Measurements from ENCODE around the gene ANGPTL5. TPM values are rescaled to one million over a fixed set of nuclear protein-coding genes. Genes with fewer than 3 reads are reported as not detected.

Gene ANGPTL5
- total RNA-seq, 1 donor from 2014 or later, result 1.3 TPM

GRCh38 chr11:101872171-101872882, 44.0 kb downstream of the ANGPTL5 start:
- no peak for TF ChIP-seq CTCF (IDR thresholded peaks at IDR 0.05; ENCODE audit: borderline replicate concordance)
- H3K4me3 ChIP-seq, result no peak overlapping the region
- H3K4me1 ChIP-seq, result no peaks in the 10 kb centered on the region
- no peaks in the 10 kb centered on the region for H3K36me3 ChIP-seq
- H3K9me3 ChIP-seq (replicated peaks), result peaks cover 11% of the 10 kb centered on the region
- no peak overlapping the region for H3K27ac ChIP-seq (replicated peaks)
- DNase-seq, result no peak
- no peaks in the 10 kb centered on the region for H3K27me3 ChIP-seq (ENCODE audit: low read depth)
- intact Hi-C loops (cut with micrococcal nuclease), result no loop called here

- Histone ChIP-seq H3K9me3 (replicated peaks) (peaks cover 4% of the 10 kb centered on the region), H3K4me3 (no peak overlapping the region), H3K27me3 (ENCODE audit: low read depth) (no peaks in the 10 kb centered on the region), H3K36me3 (no peaks in the 10 kb centered on the region), H3K4me1 (no peaks in the 10 kb centered on the region), H3K27ac (replicated peaks) (no peak overlapping the region)
- no peak for TF ChIP-seq CTCF (IDR thresholded peaks at IDR 0.05; ENCODE audit: borderline replicate concordance)
- DNase-seq, result no peak
- intact Hi-C loops (cut with micrococcal nuclease), result no loop called here
Observed at GRCh38 chr11:101870510-101870909, 45.8 kb downstream of the ANGPTL5 start.

- Histone ChIP-seq H3K9me3 (replicated peaks) (peaks cover 6% of the 10 kb centered on the region), H3K4me1 (no peaks in the 10 kb centered on the region), H3K4me3 (no peak overlapping the region), H3K36me3 (no peaks in the 10 kb centered on the region), H3K27me3 (ENCODE audit: low read depth) (no peaks in the 10 kb centered on the region), H3K27ac (replicated peaks) (no peak overlapping the region)
- DNase-seq, result no peak
- no peak for TF ChIP-seq CTCF (IDR thresholded peaks at IDR 0.05; ENCODE audit: borderline replicate concordance)
- intact Hi-C loops (cut with micrococcal nuclease), result loop anchor here (10.0 kb wide), 1 partner anchor 107 kb away; no protein-coding TSS in a partner anchor
Observed at GRCh38 chr11:101867951-101868350, 48.4 kb downstream of the ANGPTL5 start.

- intact Hi-C loops (cut with micrococcal nuclease), result loop anchor here (10.0 kb wide), 1 partner anchor 108 kb away; no protein-coding TSS in a partner anchor
- Histone ChIP-seq H3K36me3 (no peaks in the 10 kb centered on the region), H3K9me3 (replicated peaks) (peaks cover 6% of the 10 kb centered on the region), H3K27me3 (ENCODE audit: low read depth) (no peaks in the 10 kb centered on the region), H3K4me1 (no peaks in the 10 kb centered on the region), H3K27ac (replicated peaks) (no peak overlapping the region), H3K4me3 (no peak overlapping the region)
- no peak for DNase-seq
- no peak for TF ChIP-seq CTCF (IDR thresholded peaks at IDR 0.05; ENCODE audit: borderline replicate concordance)
Observed at GRCh38 chr11:101866619-101867491, 49.5 kb downstream of the ANGPTL5 start.

GRCh38 chr11:101864098-101864497, 52.2 kb downstream of the ANGPTL5 start:
- H3K36me3 ChIP-seq, result no peaks in the 10 kb centered on the region
- H3K27ac ChIP-seq (replicated peaks), result no peak overlapping the region
- H3K4me1 ChIP-seq, result no peaks in the 10 kb centered on the region
- no peak overlapping the region for H3K4me3 ChIP-seq
- TF ChIP-seq CTCF (IDR thresholded peaks at IDR 0.05; ENCODE audit: borderline replicate concordance), result no peak
- DNase-seq, result no peak
- intact Hi-C loops (cut with micrococcal nuclease), result loop anchor here (10.0 kb wide), 1 partner anchor 111 kb away; no protein-coding TSS in a partner anchor
- no peaks in the 10 kb centered on the region for H3K27me3 ChIP-seq (ENCODE audit: low read depth)
- H3K9me3 ChIP-seq (replicated peaks), result peaks cover 6% of the 10 kb centered on the region

Data from left ventricle myocardium inferior (tissue), 1 donor.